SK-N-SH treated with all-trans-retinoic acid at 6 μM for 48 hours (cell line): ENCODE results near the gene KLF3.

Source experiments
- ATAC-seq: fragments of 200-7000 bp; cut with Tn5 transposase; 3 replicates; pipeline ENCODE4 v1.9.1; 2020; ENCODE audit warnings: mild to moderate bottlenecking, moderate library complexity
- ARNTL ChIP-seq: fragments of 450-650 bp; formaldehyde crosslinking; IDR thresholded peaks from 2 replicates; pipeline ENCODE4 v1.5.0; 2020; ENCODE audit warnings: low read depth, mild to moderate bottlenecking, moderate library complexity, borderline replicate concordance
- BACH2 ChIP-seq: fragments of 250-450 bp; sonication (Bioruptor Pico); IDR thresholded peaks from 2 replicates; pipeline ENCODE4 v1.9.0; 2021; ENCODE audit warnings: mild to moderate bottlenecking, borderline replicate concordance
- CSDC2 ChIP-seq: fragments of 250-450 bp; sonication (Bioruptor Pico); IDR thresholded peaks from 2 replicates; pipeline ENCODE4 v1.5.0; 2020; ENCODE audit warnings: mild to moderate bottlenecking, moderate library complexity
- ESRRG ChIP-seq: fragments of 250-450 bp; sonication (Bioruptor Pico); IDR thresholded peaks from 2 replicates; pipeline ENCODE4 v1.6.1; 2021; ENCODE audit warnings: mild to moderate bottlenecking
- GLIS3 ChIP-seq: fragments of 250-450 bp; sonication (Bioruptor Pico); IDR thresholded peaks from 2 replicates; pipeline ENCODE4 v1.5.0; 2020; ENCODE audit warnings: mild to moderate bottlenecking, moderate library complexity
- ISL1 ChIP-seq: fragments of 250-450 bp; sonication (Bioruptor Pico); IDR thresholded peaks from 2 replicates; pipeline ENCODE4 v2.1.2; 2022; ENCODE audit warnings: mild to moderate bottlenecking, moderate library complexity
- OSR1 ChIP-seq: fragments of 250-450 bp; sonication (Bioruptor Pico); IDR thresholded peaks from 2 replicates; pipeline ENCODE4 v1.8.0; 2022; ENCODE audit warnings: moderate library complexity, mild to moderate bottlenecking, inconsistent platforms
- PPARA ChIP-seq: fragments of 250-450 bp; sonication (Bioruptor Pico); IDR thresholded peaks from 2 replicates; pipeline ENCODE4 v1.5.0; 2020; ENCODE audit warnings: mild to moderate bottlenecking, borderline replicate concordance
- SNAI2 ChIP-seq: fragments of 250-450 bp; sonication (Bioruptor Pico); IDR thresholded peaks from 2 replicates; pipeline ENCODE4 v1.5.0; 2020; ENCODE audit warnings: mild to moderate bottlenecking, moderate library complexity
- TCF4 ChIP-seq: fragments of 250-450 bp; sonication (Bioruptor Pico); IDR thresholded peaks from 2 replicates; pipeline ENCODE4 v1.8.0; 2021; ENCODE audit warnings: mild to moderate bottlenecking, moderate library complexity, borderline replicate concordance
- TOX ChIP-seq: fragments of 250-450 bp; sonication (Bioruptor Pico); IDR thresholded peaks from 2 replicates; pipeline ENCODE4 v1.8.0; 2021; ENCODE audit warnings: mild to moderate bottlenecking, moderate library complexity, borderline replicate concordance
- ZC3H10 ChIP-seq: fragments of 250-450 bp; sonication (Bioruptor Pico); IDR thresholded peaks from 2 replicates; pipeline ENCODE4 v1.5.1; 2021; ENCODE audit warnings: mild to moderate bottlenecking, moderate library complexity
- ZFP3 ChIP-seq: fragments of 250-450 bp; sonication (Bioruptor Pico); IDR thresholded peaks from 2 replicates; pipeline ENCODE4 v1.5.0; 2020; ENCODE audit warnings: mild to moderate bottlenecking, moderate library complexity
- ZFP30 ChIP-seq: fragments of 450-650 bp; formaldehyde crosslinking; IDR thresholded peaks from 2 replicates; pipeline ENCODE4 v1.5.0; 2022; ENCODE audit warnings: mild to moderate bottlenecking, moderate library complexity
- ZNF565 ChIP-seq: fragments of 450-650 bp; formaldehyde crosslinking; conservative IDR thresholded peaks from 2 replicates; pipeline ENCODE4 v1.5.0; 2020; ENCODE audit warnings: low read depth, mild to moderate bottlenecking, moderate library complexity
- ZNF70 ChIP-seq: fragments of 450-650 bp; formaldehyde crosslinking; IDR thresholded peaks from 2 replicates; pipeline ENCODE4 v1.5.0; 2020; ENCODE audit warnings: mild to moderate bottlenecking, moderate library complexity
- TF ChIP-seq, protein P1 (sequence below): fragments of 250-450 bp; sonication (Bioruptor Pico); IDR thresholded peaks from 2 replicates; pipeline ENCODE4 v1.5.0; 2020; ENCODE audit warnings: mild to moderate bottlenecking, moderate library complexity
- TF ChIP-seq, protein P2 (sequence below): fragments of 250-450 bp; sonication (Bioruptor Pico); IDR thresholded peaks from 2 replicates; pipeline ENCODE4 v1.5.1; 2021; ENCODE audit warnings: mild to moderate bottlenecking, moderate library complexity
- TF ChIP-seq, protein P3 (sequence below): fragments of 250-450 bp; sonication (Bioruptor Pico); IDR thresholded peaks from 2 replicates; pipeline ENCODE4 v1.8.0; 2021; ENCODE audit warnings: low read depth, mild to moderate bottlenecking, moderate library complexity, borderline replicate concordance
- TF ChIP-seq, protein P4 (sequence below): fragments of 250-450 bp; sonication (Bioruptor Pico); IDR thresholded peaks from 2 replicates; pipeline ENCODE4 v1.8.0; 2020; ENCODE audit warnings: mild to moderate bottlenecking, moderate library complexity, borderline replicate concordance

Gene KLF3

DNA sequence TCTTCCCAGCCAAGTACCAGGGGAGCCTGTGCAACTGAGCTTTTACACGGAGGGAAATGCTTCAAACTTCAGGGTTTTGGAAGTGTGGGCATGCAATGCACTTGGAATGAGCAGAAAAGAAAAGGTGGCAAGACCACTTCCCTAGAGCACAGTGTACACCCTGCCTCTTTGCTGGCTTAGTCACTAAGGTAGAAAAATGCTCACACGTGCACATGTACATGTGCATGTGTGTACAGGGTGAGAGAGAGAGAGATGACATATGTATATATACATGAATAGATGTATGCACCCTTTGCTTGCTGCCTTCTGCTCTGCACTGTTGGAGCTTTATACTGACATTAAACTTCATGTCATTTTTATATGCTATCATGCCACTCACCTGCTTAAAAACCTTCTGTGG, 7.9 kb upstream of the KLF3 start:
- no peak for ATAC-seq
- TF ChIP-seq ZNF70 (no peak), GLIS3 (no peak), TOX (CRISPR knock-in tag) (no peak), TCF4 (CRISPR knock-in tag) (no peak), PPARA (CRISPR knock-in tag) (no peak), ZC3H10 (CRISPR knock-in tag) (no peak)
- TF ChIP-seq, protein P1, sequence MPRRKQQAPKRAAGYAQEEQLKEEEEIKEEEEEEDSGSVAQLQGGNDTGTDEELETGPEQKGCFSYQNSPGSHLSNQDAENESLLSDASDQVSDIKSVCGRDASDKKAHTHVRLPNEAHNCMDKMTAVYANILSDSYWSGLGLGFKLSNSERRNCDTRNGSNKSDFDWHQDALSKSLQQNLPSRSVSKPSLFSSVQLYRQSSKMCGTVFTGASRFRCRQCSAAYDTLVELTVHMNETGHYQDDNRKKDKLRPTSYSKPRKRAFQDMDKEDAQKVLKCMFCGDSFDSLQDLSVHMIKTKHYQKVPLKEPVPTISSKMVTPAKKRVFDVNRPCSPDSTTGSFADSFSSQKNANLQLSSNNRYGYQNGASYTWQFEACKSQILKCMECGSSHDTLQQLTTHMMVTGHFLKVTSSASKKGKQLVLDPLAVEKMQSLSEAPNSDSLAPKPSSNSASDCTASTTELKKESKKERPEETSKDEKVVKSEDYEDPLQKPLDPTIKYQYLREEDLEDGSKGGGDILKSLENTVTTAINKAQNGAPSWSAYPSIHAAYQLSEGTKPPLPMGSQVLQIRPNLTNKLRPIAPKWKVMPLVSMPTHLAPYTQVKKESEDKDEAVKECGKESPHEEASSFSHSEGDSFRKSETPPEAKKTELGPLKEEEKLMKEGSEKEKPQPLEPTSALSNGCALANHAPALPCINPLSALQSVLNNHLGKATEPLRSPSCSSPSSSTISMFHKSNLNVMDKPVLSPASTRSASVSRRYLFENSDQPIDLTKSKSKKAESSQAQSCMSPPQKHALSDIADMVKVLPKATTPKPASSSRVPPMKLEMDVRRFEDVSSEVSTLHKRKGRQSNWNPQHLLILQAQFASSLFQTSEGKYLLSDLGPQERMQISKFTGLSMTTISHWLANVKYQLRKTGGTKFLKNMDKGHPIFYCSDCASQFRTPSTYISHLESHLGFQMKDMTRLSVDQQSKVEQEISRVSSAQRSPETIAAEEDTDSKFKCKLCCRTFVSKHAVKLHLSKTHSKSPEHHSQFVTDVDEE (CRISPR knock-in tag) = no peak
- TF ChIP-seq, protein P2, sequence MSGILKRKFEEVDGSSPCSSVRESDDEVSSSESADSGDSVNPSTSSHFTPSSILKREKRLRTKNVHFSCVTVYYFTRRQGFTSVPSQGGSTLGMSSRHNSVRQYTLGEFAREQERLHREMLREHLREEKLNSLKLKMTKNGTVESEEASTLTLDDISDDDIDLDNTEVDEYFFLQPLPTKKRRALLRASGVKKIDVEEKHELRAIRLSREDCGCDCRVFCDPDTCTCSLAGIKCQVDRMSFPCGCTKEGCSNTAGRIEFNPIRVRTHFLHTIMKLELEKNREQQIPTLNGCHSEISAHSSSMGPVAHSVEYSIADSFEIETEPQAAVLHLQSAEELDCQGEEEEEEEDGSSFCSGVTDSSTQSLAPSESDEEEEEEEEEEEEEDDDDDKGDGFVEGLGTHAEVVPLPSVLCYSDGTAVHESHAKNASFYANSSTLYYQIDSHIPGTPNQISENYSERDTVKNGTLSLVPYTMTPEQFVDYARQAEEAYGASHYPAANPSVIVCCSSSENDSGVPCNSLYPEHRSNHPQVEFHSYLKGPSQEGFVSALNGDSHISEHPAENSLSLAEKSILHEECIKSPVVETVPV (CRISPR knock-in tag) = no peak

DNA sequence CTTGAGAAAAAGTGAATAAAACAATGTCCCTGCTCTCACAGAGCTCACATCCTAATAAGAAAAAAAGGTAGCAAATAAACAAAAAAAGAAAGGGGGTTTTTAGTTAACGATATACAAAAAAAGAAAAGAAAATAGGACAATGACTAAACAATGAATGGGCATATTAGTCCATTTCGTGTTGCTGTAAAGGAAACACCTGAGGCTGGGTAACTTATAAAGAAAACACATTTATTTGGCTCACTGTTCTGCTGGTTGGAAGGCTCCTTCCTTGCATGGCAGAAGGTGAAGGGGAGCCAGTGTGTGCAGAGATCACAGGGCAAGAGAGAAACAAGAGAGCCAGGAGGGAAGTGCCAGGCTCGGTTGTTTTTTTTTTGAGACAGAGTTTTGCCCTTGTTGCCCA, 4.7 kb upstream of the KLF3 start:
- no peak for ATAC-seq
- TF ChIP-seq ZNF565 (no peak), OSR1 (CRISPR knock-in tag) (no peak), PPARA (CRISPR knock-in tag) (no peak), ZC3H10 (CRISPR knock-in tag) (no peak), ISL1 (CRISPR knock-in tag) (no peak), GLIS3 (no peak), ESRRG (CRISPR knock-in tag) (no peak), BACH2 (CRISPR knock-in tag) (no peak)
- TF ChIP-seq, protein P3, sequence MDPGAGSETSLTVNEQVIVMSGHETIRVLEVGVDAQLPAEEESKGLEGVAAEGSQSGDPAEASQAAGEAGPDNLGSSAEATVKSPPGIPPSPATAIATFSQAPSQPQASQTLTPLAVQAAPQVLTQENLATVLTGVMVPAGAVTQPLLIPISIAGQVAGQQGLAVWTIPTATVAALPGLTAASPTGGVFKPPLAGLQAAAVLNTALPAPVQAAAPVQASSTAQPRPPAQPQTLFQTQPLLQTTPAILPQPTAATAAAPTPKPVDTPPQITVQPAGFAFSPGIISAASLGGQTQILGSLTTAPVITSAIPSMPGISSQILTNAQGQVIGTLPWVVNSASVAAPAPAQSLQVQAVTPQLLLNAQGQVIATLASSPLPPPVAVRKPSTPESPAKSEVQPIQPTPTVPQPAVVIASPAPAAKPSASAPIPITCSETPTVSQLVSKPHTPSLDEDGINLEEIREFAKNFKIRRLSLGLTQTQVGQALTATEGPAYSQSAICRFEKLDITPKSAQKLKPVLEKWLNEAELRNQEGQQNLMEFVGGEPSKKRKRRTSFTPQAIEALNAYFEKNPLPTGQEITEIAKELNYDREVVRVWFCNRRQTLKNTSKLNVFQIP (CRISPR knock-in tag) = no peak
- TF ChIP-seq, protein P2 (CRISPR knock-in tag) = no peak
- TF ChIP-seq, protein P4, sequence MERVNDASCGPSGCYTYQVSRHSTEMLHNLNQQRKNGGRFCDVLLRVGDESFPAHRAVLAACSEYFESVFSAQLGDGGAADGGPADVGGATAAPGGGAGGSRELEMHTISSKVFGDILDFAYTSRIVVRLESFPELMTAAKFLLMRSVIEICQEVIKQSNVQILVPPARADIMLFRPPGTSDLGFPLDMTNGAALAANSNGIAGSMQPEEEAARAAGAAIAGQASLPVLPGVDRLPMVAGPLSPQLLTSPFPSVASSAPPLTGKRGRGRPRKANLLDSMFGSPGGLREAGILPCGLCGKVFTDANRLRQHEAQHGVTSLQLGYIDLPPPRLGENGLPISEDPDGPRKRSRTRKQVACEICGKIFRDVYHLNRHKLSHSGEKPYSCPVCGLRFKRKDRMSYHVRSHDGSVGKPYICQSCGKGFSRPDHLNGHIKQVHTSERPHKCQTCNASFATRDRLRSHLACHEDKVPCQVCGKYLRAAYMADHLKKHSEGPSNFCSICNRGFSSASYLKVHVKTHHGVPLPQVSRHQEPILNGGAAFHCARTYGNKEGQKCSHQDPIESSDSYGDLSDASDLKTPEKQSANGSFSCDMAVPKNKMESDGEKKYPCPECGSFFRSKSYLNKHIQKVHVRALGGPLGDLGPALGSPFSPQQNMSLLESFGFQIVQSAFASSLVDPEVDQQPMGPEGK (CRISPR knock-in tag) = no peak

DNA sequence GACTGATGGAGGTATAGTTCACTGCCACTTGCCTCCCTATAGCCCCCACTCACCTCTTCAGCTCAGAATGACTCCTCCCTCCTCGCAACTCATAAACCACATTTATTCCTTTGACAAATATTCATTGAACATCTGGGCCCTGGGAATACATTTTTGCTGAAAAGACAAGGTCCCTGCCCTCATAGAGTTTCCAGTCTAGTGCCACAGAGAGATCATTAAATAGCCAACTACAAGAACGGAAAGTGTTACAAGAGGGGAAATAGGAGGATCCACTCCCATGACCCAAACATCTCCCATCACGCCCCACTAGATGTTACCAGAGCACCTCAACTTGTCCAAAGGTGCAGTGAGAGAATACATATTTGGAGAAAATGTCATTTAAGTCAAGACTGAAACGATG, 3.2 kb upstream of the KLF3 start:
- ATAC-seq = no peak

More for the DNA sequence above, 3.2 kb upstream of the KLF3 start:
- TF ChIP-seq ARNTL (CRISPR knock-in tag) = no peak
- no peak for TF ChIP-seq ZNF565
- no peak for TF ChIP-seq TCF4 (CRISPR knock-in tag)
- TF ChIP-seq, protein P1 (CRISPR knock-in tag) = no peak
- no peak for TF ChIP-seq ISL1 (CRISPR knock-in tag)
- no peak for TF ChIP-seq ZFP3 (CRISPR knock-in tag)
- TF ChIP-seq ESRRG (CRISPR knock-in tag) = no peak
- no peak for TF ChIP-seq GLIS3
- TF ChIP-seq OSR1 (CRISPR knock-in tag) = no peak
- TF ChIP-seq TOX (CRISPR knock-in tag) = no peak
- no peak for TF ChIP-seq ZC3H10 (CRISPR knock-in tag)
- TF ChIP-seq, protein P2 (CRISPR knock-in tag) = no peak
- TF ChIP-seq PPARA (CRISPR knock-in tag) = no peak
- TF ChIP-seq BACH2 (CRISPR knock-in tag) = no peak
- TF ChIP-seq CSDC2 (CRISPR knock-in tag) = no peak
- TF ChIP-seq SNAI2 = no peak
- TF ChIP-seq, protein P3 (CRISPR knock-in tag) = no peak
- TF ChIP-seq ZFP30 (CRISPR knock-in tag) = no peak
